Fibroblast of peridontal ligament (primary cell): ENCODE data around the gene SYT5.
"Not testable (repeated sequence)": the region's sequence is repeated elsewhere in the genome, so short reads cannot be mapped to it uniquely, and the experiment has no call there.

ENCODE experiments used
- DNase-seq: peaks from one replicate; pipeline ENCODE4 v3.0.0-alpha.2; 2010; ENCODE audit errors: extremely low read depth

The SYT5 gene

DNA sequence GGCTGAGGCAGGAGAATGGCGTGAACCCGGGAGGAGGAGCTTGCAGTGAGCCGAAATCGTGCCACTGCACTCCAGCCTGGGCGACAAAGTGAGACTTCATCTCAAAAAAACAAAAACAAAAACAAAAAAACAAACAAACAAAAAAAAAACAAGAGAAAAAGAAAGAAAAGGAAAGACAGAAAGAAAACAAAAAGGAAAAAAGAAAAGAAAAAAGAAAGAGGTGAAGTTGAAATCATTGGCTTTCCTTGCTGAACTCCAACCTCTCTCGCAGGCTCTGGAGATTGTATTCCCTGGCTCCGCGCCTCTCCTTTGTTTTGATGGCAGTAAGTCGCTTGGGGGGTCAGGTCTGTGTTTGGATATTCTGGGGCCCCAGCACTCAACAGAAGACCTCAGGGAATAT lies 7.8 kb downstream of the SYT5 start:
- not testable (repeated sequence) for DNase-seq

DNA sequence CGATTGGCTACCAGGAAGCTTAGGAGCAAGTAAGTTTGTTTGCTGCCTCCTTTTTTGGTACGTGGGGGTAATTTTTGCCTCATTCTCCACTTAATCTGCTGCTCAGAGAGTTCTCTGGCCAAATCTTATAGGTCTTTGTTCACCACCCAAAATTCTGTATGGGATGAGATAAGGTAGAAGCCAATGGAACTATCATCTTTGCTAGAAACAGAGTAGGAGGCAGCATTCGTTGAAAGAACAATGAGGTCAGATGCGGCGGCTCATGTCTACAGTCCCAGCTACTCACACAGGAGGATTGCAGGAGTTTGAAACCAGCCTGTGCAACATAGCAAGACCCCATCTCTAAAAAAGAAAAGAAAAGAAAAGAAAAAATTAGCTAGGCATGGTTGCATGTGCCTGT lies 8.6 kb downstream of the SYT5 start:
- no peak for DNase-seq

DNA sequence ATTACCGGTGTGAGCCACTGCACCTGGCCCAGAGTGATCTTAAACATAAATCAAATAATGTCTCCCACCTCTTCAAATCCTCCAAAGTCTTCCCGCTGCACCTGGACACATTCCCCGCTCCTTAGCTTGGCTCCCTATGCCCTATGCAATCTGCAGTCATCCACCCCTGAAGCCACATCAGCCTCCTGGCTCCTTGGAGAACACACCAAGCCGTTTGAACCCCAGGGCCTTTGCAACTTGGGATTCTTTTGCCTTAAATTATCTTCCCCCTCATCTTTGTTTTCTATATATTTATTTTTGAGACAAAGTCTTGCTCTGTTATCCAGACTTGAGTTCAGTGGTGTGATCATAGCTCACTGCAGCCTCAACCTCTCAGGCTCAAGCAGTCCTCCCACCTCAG lies 11.0 kb downstream of the SYT5 start:
- no peak for DNase-seq

DNA sequence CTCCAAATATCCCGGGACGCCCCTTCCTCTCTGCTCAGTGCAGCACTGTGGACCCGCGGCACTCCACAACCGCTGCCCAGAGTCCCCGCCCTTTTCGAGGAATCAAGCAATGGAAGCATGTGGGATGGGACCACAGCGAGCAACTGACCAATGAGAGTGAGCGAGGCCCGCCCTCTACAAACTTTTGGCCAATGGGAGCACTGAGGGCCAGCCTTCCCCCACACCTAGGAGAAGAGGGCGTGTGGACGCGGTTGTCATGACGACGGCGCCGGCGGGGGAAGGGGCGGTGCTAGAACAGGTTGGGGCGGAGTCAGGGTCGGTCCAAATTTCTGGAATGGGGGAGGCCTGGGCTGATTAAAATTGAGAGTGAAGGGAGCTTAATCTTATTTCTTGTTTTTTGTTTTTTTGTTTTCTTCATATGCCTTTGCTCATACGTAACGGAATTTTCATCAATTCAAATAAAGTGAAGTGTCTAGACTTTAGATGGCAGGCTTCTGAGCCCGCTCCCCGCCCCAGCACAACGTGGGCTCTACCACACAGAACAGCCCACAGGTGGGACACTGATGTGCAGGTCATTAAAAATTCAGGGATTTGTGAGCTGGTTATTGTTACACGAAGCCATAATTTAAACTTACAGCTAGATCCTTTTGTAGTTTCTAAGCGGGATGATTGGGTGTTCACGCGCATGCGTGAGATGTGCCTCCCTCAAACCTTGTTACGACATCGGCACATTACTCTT lies 13.4 kb downstream of the SYT5 start, which contains the start of gene DNAAF3:
Gene DNAAF3 (minus strand): TSS at position 84 of the 739 bp plus-strand sequence. CDS start 200 bp downstream, outside the sequence.
- peak; percentile 94 for DNase-seq

DNA sequence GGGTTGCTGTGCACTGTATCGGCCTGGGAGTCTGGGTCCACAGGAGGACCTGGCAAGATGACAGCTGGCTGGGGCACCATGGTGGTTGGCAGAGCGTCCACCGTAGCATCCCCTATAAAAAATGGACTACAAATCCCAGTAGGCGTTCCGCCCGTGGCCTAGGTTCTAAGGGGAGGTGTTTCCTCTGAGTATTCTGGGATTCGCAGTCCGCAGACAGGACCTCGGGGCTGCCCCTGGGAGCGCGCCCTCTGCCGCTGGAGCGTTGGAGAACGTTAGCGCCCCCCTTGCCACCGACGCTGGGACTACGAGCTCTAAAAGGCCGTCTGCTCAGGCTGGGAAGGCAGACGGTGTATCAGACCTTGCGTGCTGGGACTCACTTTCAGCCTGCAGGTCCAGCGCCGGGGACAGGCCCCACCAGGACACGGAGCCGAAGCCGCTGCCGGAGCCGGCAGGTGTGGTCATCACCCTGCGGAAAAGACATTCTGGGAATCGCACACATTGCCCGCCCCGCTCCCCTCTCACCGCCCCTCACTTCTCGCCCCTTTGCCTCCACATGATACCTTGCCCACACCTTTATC lies 14.0 kb downstream of the SYT5 start:
- DNase-seq, result peak; percentile 55

DNA sequence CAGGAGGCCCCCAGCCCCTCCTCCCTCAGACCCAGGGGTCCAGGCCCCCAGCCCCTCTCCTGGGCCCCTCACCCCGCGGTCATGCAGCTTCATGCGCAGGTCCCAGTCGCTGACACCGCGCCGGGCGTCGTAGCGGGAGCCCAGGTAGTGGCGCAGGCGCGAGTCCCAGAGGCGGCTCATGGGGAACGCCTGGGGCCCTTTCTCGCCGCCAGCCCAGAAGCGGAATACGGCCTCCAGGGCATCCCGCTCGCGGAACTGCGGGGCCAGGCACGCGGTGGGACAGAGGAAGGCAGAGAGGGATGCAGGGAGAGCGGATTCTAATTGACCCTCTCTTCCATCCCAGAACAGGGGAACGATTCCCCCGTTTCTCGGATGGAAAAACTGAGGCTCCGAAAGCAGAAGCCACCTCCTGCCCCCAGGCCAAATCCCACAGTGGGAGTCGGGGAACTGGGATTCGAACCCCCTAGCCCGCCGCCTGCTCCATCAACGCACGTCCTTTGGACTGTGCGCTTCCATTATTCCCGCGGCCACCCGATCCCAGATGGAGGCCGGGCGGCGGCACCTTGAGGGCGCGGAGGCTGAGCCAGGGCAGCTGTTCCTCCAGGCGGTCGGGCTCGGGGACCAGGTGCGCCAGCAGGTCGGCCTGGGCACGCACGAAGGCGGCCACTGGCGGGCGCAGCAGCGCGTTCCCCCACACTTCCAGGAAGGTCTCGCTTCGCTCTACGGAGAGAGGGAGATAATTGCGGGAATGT lies 18.3 kb downstream of the SYT5 start:
- DNase-seq, result no peak

DNA sequence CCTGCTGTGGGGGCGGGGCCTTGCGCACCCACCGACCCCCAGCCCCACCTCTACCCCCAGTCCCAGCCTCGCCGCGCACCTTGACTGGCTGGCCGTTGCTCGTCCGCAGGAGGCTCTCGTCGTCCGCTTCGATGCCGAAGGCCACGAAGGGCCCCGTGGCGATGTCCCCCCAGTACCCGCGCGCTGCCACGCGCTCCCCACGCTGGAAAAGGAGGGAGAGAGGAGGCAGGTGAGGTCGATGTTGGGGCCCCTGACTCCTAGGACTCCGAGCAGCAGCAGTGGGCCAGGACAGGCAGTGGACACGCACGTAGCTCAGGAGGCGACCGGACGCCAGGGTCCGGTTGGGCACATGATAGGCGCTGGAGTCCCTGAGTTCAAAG lies 19.1 kb downstream of the SYT5 start:
- DNase-seq, result no peak

DNA sequence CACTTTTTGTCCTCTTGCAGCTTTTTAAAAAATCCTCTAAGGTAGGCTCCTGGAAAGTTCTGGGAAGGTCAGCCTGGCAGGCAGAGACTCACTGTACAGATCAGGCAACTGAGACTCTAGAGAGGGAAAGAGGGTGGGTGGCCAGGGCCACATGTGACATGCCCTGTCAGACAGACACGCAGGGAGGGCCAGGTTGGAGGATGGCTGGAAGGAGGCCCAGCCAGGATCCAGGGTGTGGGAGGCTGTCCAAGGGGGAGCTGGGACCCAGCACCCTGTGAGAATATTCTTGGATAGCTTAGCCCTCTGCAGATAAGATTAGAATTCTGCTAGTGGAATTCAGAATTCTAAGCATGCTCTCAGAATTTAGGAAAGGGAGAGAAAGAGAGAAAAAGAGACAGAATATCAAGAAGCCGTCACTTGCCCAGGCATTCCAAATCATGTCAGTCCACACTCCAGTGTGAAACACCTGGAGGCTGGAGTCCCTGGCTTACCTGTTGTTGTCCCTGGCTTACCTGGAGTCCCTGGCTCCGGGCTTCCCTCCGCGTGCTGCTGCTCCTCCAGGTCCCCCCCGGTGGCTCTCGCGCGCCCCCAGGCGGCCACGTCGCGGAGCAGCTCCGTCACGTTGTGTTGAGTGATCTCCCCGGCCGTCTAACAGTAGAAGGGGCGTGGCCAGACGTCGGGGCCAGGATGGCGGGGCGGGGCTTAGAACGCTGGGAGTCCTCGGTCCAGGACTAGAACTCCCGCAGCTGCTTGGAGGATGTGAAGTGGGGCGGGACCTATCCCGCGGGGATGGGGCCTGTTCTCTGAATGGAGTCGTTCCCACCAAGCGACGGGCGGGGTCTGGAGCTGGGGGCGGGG lies 19.7 kb downstream of the SYT5 start:
- DNase-seq, result peak; percentile 60

DNA sequence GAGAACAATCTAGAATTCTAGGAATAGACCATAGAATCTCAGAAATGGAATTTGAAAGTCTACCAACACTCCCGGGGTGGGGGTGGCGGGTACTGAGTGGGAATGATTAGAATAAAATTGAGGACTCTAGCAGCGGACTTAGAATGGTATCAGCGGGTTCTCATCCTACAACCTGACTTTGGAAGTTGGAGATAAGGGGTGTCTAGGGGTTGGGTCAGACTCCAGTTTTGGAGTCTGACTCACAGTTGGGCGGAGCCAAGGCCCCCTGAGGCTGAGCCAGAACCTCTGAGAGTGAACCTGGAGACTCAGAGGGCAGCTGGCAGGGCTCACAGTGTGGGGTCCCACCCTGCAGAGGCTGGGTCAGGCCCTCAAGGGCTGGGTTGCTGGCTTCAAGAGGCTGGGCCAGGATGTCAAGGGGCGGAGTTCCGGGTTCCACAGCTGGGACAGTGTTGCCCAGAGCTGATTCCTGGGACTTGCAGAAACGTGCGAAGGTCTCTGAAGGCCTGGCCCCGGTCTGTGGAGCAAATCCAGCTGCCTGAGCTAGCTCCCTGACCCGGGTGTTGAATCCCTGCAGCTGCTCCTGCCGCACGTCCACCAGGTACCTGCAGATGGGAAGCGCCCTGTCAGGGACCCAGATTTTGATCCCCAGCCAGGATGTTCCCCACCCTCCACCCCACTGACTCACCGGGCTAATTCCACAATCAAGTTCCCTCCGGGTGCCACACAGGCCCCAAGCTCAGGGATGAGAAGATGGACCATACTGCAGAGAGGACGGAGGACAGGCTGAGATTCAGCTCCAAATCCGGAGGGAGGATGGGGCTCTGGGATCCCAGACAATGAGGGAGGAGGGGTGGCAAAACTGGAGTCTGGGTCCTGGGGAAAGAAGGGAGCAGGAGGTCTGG lies 21.0 kb downstream of the SYT5 start:
- DNase-seq, result peak; percentile 36

DNA sequence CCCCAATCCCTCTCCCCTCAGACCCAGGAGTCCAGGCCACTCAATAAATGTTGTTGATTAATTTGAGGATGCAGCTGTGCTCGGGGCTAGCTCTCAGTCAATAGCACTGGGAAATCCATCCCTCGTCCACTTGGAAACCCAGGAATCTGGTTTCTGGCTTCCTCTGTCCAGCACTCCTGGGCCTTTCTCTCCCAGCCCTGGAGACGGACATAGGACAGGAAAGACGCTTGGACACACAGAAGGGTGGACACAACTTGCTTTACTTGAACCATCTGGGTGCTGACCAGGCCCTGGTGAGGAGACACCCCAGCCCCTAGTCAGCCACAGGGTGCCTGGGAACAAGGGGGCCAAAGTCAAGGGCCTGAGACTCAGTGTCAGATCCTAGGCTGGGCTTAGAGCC lies 21.7 kb downstream of the SYT5 start:
- no peak for DNase-seq

DNA sequence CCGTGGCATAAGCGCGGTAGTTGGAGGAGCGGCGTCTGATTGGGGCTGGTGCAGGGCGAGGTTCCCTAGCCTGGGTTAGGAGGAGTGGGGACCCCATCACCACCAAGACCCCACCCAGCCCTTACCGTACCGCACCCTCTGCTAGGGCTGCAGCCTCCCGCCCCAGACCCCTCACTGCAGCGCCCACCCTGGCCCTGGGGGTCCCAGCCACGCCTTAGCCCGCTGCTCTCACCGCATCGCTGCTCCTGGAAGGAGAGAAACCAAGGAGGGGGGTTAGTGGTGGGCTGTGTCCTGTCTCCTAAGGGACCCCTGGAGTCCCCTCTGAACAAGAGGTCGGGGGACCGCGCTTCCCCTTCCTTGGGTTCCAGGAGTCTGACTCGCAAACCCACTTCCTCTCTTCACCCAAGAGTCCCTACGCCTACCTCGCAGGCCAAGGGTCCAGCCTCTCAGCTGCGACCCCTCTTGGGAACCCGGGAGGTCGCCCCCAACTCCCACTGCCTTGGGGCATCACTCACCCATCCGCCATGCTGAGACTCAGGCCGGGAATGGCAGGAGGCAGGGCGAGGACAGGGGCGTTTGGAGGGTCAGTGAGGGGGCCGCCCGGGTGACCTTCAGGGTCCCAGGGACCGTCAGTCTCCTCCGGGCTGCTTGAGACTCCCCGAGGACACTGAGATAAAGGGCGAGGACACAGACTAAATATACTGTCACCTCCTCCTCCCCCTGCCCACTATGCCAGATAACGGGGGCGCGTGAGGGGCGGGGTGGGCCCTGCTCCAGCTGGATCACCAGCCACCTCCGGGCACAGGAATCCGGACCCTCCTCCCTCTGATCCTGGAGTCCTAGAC lies 22.8 kb downstream of the SYT5 start, which contains the start of gene TNNI3:
Gene TNNI3 (minus strand): TSS at position 669 of the 845 bp plus-strand sequence. CDS start 143 bp downstream, at position 526.
- no peak for DNase-seq

DNA sequence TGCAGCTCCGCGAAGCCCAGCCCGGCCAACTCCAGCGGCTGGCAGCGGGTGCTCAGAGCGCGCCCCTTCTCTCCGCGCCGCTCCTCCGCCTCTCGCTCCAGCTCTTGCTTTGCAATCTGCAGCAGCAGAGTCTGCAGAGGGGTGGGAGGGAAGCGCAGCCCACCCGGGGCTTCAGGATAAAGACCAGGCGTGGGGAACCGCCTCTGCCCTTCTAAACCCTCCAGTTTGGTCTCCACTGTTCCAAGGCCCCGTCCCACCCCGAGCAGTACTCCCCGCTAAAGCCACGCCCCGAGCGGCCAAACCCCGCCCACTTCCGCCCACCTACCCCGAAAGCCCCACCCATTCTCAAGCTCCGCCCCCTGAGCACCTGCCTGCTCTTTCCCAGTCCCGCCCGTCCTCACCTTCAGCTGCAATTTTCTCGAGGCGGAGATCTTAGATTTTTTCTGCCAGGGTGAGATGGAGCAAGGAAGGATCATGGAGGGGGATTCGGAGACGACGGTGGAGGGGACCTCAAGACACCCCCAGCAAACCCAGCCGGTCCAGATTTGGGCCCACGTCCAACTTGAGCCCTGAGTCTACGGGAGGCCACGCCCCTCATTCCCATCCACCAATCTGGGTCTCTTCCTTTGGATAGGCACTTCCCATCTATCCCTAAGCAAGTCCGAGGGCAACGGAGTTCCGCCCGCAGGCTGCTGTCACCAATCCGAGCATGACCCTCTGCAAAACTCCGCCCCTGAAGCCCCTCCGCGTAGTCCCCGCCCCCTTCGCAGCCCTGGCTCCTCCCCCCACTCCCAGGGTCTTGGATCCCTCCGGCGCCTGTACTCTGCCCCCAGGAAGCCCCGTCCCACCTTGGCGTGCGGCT lies 23.7 kb downstream of the SYT5 start:
- DNase-seq, result no peak

DNA sequence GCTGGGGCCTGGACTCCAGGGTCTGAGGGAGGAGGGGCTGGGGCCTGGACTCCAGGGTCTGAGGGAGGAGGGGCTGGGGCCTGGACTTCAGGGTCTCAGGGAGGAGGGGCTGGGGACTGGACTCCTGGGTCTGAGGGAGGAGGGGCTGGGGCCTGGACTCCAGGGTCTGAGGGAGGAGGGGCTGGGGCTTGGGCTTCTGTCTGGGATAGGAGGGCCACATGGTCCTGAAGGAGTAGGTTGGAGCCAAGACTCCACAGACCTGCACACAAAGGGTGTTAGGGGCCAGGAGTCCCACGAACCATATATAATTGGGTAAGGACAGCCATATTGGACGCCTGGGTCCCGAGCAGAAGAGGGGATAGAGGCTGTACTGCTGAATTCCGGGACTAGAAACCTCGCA lies 24.3 kb downstream of the SYT5 start:
- not testable (repeated sequence) for DNase-seq

DNA sequence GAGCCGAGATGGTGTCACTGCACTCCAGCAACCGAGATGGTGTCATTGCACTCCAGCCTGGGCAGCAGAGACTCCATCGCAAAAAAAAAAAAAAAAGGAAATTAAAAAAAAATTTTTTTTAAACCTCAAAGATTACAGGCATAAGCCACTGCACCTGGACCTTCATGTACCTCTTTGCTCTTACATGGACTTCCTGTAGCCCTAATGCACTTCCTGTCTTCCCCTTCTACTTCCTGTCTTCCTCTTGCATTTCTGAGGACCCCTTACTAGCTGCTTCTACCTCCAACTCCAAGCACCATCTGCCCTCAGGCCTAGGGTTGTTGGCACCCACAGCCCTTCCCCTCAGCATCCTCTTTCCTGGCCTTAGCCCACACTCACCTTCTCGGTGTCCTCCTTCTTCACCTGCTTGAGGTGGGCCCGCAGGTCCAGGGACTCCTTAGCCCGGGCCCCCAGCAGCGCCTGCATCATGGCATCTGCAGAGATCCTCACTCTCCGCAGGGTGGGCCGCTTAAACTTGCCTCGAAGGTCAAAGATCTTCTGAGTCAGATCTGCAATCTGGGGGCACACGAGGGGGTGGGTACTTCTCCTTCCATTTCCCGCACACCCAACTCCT lies 26.3 kb downstream of the SYT5 start:
- no peak for DNase-seq

DNA sequence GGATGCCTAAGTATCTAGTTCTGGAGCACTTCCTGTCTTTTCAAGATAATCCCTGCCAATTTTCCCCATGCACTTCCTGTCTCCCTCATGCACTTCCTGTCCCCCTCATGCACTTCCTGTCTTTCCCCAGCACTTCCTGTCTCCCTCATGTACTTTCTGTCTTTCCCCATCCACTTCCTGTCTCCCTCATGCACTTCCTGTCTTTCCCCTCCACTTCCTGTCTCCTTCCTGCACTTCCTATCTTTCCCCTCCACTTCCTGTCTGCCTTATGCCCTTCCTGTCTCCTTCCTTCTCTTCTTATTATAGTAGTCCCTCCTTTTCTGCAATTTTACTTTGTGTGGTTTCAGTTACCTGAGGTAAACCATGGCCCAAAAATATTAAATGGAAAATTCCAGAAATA lies 28.1 kb downstream of the SYT5 start:
- no peak for DNase-seq

DNA sequence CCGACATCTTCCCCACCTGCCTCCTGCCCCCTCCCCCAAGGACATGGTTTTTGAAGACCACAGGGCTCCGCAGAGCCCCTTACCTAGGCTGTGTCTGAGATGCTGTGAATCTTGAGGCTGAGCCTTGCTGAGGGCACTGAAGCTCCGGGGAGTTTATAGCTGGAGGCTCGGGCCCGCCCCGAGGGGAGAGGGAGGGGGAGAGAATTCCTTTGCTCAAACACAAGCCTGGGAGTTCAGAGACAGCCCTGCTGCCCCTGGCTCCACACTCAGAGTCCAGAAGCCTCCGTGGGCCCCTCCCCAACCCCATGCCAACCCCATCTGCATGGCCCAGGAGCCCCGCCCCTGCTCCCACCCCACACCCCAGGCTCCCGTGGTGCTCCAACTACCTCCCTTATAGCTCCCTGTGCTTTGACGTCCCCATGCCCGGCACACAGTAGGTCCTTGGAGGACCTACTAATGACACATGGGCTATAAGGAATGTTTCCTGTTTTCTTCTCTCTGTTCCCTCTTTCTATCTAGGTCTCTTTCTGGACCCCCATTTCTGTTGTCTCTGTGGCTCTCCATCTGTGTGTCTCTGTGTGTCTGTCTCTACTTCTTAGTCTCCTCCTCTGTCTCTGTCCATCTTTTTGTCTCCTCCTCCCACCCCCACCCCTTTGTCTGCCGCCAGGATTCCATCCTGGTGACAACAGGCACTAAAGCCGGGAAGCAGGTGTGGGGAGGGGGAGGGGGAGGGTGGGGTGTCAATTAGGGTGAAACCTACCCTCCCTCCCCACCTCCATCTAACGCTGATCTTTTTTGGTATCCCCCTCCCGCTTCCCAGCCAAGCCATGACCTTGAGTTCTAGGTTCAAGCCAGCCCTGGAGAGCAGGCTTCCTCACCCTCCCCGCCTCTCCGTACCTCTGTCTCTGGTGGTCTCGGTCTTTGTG lies 30.7 kb downstream of the SYT5 start, which contains the start of gene TNNT1:
Gene TNNT1 (minus strand): TSS at position 129 of the 926 bp plus-strand sequence. CDS start 2,049 bp downstream, outside the sequence.
- DNase-seq, result no peak
